NCI-H1417 treated with DMSO at 0.1 percent for 48 hours (cell line): ENCODE data around the gene ZCCHC8.
"Not testable (repeated sequence)": the region's sequence is repeated elsewhere in the genome, so short reads cannot be mapped to it uniquely, and the experiment has no call there.

Experiments used
- DNase-seq: peaks from one replicate; lab custom pipeline; 2025; lab: John Stamatoyannopoulos, UW

ZCCHC8 gene

GRCh38 chr12:122500685-122501488 lies at the start of gene ZCCHC8:
Gene ZCCHC8 (minus strand): TSS chr12:122500932. CDS start chr12:122500840, 92 bp downstream.
- DNase-seq = peak; percentile 96

GRCh38 chr12:122547330-122547729 lies 46.6 kb upstream of the ZCCHC8 start:
- DNase-seq = no peak

- DNase-seq = no peak
Measured at GRCh38 chr12:122545855-122546254, 45.1 kb upstream of the ZCCHC8 start.

- DNase-seq = no peak
Measured at GRCh38 chr12:122544537-122544936, 43.8 kb upstream of the ZCCHC8 start.

GRCh38 chr12:122538496-122538895 lies 37.8 kb upstream of the ZCCHC8 start:
- DNase-seq = no peak

GRCh38 chr12:122537021-122537420 lies 36.3 kb upstream of the ZCCHC8 start:
- no peak for DNase-seq

- no peak for DNase-seq
Measured at GRCh38 chr12:122533856-122534255, 33.1 kb upstream of the ZCCHC8 start.

GRCh38 chr12:122528992-122529391 lies 28.3 kb upstream of the ZCCHC8 start:
- no peak for DNase-seq

- no peak for DNase-seq
Measured at GRCh38 chr12:122528582-122528981, 27.9 kb upstream of the ZCCHC8 start.

GRCh38 chr12:122527478-122527944 lies 26.8 kb upstream of the ZCCHC8 start:
- DNase-seq = peak; percentile 75

GRCh38 chr12:122526683-122527477 lies 26.1 kb upstream of the ZCCHC8 start, which contains the start of the genes KNTC1 and RSRC2:
Gene KNTC1 (plus strand): TSS chr12:122527249. CDS start chr12:122530064, 2,815 bp downstream.
Gene RSRC2 (minus strand): TSS chr12:122526936. CDS start chr12:122526853, 83 bp downstream.
- DNase-seq = peak; percentile 100

- no peak for DNase-seq
Measured at GRCh38 chr12:122523846-122524718, 23.4 kb upstream of the ZCCHC8 start.

- DNase-seq = no peak
Measured at GRCh38 chr12:122523280-122523679, 22.5 kb upstream of the ZCCHC8 start.

GRCh38 chr12:122520676-122521075 lies 19.9 kb upstream of the ZCCHC8 start:
- no peak for DNase-seq

GRCh38 chr12:122519418-122519817 lies 18.7 kb upstream of the ZCCHC8 start:
- no peak for DNase-seq

- DNase-seq = no peak
Measured at GRCh38 chr12:122518908-122519307, 18.2 kb upstream of the ZCCHC8 start.

GRCh38 chr12:122517877-122518276 lies 17.1 kb upstream of the ZCCHC8 start:
- no peak for DNase-seq

GRCh38 chr12:122516544-122517361 lies 16.0 kb upstream of the ZCCHC8 start:
- no peak for DNase-seq

GRCh38 chr12:122515275-122515674 lies 14.5 kb upstream of the ZCCHC8 start:
- no peak for DNase-seq

- no peak for DNase-seq
Measured at GRCh38 chr12:122513660-122514059, 12.9 kb upstream of the ZCCHC8 start.

- not testable (repeated sequence) for DNase-seq
Measured at GRCh38 chr12:122513028-122513427, 12.3 kb upstream of the ZCCHC8 start.
